GM18502 (cell line): Measurements from ENCODE around the gene STH.
"Not testable (repeated sequence)": the region's sequence is repeated elsewhere in the genome, so short reads cannot be mapped to it uniquely, and the experiment has no call there.

ENCODE experiments used
- ATAC-seq: cut with Tn5 transposase; IDR thresholded peaks from one replicate; pipeline ENCODE4 v1.9.1; 2021; ENCODE audit warnings: mild to moderate bottlenecking; ENCODE audit not compliant: unreplicated experiment, poor library complexity

Gene STH

GRCh38 chr17:46001390-46002310 is 2.6 kb downstream of the STH start:
- no peak for ATAC-seq

DNA sequence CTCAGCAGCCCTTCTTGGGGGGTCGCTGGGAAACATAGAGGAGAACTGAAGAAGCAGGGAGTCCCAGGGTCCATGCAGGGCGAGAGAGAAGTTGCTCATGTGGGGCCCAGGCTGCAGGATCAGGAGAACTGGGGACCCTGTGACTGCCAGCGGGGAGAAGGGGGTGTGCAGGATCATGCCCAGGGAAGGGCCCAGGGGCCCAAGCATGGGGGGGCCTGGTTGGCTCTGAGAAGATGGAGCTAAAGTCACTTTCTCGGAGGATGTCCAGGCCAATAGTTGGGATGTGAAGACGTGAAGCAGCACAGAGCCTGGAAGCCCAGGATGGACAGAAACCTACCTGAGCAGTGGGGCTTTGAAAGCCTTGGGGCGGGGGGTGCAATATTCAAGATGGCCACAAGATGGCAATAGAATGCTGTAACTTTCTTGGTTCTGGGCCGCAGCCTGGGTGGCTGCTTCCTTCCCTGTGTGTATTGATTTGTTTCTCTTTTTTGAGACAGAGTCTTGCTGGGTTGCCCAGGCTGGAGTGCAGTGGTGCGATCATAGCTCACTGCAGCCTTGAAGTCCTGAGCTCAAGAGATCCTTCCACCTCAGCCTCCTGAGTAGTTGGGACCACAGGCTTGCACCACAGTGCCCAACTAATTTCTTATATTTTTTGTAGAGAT is 3.4 kb downstream of the STH start:
- ATAC-seq = no peak

GRCh38 chr17:46002973-46003316 is 3.9 kb downstream of the STH start:
- ATAC-seq = no peak

GRCh38 chr17:46003907-46004748 is 5.1 kb downstream of the STH start:
- no peak for ATAC-seq

- not testable (repeated sequence) for ATAC-seq
Measured at GRCh38 chr17:46006082-46006481, 7.0 kb downstream of the STH start.

DNA sequence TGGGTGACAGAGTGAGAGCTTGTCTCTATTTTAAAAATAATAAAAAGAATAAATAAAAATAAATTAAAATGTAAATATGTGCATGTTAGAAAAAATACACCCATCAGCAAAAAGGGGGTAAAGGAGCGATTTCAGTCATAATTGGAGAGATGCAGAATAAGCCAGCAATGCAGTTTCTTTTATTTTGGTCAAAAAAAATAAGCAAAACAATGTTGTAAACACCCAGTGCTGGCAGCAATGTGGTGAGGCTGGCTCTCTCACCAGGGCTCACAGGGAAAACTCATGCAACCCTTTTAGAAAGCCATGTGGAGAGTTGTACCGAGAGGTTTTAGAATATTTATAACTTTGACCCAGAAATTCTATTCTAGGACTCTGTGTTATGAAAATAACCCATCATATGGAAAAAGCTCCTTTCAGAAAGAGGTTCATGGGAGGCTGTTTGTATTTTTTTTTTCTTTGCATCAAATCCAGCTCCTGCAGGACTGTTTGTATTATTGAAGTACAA is 8.5 kb downstream of the STH start:
- no peak for ATAC-seq

- ATAC-seq = no peak
Measured at GRCh38 chr17:46008591-46008990, 9.5 kb downstream of the STH start.

DNA sequence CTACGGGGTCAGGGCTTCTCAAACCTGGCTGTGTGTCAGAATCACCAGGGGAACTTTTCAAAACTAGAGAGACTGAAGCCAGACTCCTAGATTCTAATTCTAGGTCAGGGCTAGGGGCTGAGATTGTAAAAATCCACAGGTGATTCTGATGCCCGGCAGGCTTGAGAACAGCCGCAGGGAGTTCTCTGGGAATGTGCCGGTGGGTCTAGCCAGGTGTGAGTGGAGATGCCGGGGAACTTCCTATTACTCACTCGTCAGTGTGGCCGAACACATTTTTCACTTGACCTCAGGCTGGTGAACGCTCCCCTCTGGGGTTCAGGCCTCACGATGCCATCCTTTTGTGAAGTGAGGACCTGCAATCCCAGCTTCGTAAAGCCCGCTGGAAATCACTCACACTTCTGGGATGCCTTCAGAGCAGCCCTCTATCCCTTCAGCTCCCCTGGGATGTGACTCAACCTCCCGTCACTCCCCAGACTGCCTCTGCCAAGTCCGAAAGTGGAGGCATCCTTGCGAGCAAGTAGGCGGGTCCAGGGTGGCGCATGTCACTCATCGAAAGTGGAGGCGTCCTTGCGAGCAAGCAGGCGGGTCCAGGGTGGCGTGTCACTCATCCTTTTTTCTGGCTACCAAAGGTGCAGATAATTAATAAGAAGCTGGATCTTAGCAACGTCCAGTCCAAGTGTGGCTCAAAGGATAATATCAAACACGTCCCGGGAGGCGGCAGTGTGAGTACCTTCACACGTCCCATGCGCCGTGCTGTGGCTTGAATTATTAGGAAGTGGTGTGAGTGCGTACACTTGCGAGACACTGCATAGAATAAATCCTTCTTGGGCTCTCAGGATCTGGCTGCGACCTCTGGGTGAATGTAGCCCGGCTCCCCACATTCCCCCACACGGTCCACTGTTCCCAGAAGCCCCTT is 10.9 kb downstream of the STH start:
- no peak for ATAC-seq

- no peak for ATAC-seq
Measured at GRCh38 chr17:46010597-46011186, 11.6 kb downstream of the STH start.

DNA sequence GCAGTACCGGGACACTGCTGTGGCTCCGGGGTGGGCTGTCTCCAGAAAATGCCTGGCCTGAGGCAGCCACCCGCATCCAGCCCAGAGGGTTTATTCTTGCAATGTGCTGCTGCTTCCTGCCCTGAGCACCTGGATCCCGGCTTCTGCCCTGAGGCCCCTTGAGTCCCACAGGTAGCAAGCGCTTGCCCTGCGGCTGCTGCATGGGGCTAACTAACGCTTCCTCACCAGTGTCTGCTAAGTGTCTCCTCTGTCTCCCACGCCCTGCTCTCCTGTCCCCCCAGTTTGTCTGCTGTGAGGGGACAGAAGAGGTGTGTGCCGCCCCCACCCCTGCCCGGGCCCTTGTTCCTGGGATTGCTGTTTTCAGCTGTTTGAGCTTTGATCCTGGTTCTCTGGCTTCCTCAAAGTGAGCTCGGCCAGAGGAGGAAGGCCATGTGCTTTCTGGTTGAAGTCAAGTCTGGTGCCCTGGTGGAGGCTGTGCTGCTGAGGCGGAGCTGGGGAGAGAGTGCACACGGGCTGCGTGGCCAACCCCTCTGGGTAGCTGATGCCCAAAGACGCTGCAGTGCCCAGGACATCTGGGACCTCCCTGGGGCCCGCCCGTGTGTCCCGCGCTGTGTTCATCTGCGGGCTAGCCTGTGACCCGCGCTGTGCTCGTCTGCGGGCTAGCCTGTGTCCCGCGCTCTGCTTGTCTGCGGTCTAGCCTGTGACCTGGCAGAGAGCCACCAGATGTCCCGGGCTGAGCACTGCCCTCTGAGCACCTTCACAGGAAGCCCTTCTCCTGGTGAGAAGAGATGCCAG is 12.9 kb downstream of the STH start:
- no peak for ATAC-seq

- ATAC-seq = no peak
Measured at GRCh38 chr17:46012506-46013079, 13.5 kb downstream of the STH start.

DNA sequence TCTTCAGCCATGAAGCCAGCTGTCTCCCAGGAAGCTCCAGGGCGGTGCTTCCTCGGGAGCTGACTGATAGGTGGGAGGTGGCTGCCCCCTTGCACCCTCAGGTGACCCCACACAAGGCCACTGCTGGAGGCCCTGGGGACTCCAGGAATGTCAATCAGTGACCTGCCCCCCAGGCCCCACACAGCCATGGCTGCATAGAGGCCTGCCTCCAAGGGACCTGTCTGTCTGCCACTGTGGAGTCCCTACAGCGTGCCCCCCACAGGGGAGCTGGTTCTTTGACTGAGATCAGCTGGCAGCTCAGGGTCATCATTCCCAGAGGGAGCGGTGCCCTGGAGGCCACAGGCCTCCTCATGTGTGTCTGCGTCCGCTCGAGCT is 14.1 kb downstream of the STH start:
- ATAC-seq = no peak

GRCh38 chr17:46013502-46014165 is 14.6 kb downstream of the STH start:
- no peak for ATAC-seq

GRCh38 chr17:46019408-46019925 is 20.4 kb downstream of the STH start:
- ATAC-seq = not testable (repeated sequence)

GRCh38 chr17:46020023-46020761 is 21.1 kb downstream of the STH start:
- peak; percentile 60 for ATAC-seq

DNA sequence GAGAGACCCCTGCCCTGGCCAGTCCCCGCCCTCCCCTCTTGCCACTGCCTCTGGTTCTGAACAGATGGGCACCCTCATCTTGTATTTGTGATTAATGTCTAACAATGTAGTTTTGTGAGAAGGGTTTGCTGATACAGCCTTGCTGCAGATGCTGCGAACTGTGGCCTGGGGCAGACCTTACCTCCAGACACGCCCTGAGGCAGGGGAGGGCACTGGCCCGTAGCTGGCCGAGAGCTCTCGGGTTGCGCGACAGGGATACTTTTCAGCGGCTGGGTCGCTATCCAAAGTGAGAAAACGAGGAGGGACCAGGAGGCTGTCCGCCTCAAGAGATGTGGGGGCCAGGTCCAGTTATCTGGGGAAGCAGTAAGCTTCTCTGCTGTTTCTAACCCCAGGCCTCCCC is 21.9 kb downstream of the STH start:
- ATAC-seq = no peak

DNA sequence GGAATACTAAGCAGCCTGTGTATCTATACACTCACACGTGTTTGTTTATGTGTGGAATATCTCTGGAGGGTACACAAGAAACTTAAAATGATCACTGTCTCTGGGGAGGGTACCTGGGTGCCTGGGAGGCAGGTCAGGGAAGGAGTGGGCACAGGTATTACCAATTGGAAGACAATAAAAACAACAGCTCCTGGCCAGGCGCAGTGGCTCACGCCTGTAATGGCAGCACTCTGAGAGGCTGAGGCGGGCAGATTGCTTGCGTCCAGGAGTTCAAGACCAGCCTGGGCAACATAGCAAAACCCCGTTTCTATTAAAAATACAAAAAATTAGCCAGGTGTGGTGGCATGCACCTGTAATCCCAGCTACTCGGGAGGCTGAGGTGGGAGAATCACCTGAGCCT is 24.3 kb downstream of the STH start:
- not testable (repeated sequence) for ATAC-seq
